CD1c-positive myeloid dendritic cell (primary cell): ENCODE results near the gene MSI1.

Experiments used
- DNase-seq: peaks from one replicate; pipeline ENCODE4 v3.0.0-alpha.2; 2016; ENCODE audit errors: extremely low spot score

Gene MSI1

DNA sequence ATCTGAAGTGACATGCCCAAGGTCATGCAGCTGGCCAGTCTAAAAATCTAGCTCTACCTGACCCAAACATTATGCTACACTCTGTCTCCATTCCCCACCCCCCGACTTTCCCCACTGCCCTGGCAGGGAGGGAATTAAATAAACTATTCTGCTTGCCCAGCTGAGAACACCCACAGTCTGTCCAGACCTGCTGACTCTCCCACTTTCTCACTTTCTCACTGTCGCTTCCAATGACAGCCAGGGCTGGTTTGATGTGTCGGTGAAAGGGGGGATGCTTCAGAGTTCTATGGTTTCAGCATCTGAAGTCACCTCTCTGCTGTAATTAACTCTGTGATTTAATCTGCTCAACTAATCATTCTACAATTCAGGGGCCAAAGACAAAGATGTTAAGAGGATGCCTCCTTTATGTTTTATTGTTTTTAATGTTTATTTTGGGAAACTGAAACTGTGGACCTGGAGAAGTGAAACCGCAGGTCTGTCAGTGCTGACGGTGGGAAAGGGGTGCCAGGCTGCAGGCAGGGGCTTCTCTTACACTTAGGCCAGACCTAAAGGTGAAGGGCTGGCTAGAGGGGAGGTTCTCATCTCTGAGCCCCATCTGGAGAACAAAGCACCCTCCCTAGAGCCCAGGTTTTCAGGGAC, 8.1 kb upstream of the MSI1 start:
- DNase-seq: no peak

DNA sequence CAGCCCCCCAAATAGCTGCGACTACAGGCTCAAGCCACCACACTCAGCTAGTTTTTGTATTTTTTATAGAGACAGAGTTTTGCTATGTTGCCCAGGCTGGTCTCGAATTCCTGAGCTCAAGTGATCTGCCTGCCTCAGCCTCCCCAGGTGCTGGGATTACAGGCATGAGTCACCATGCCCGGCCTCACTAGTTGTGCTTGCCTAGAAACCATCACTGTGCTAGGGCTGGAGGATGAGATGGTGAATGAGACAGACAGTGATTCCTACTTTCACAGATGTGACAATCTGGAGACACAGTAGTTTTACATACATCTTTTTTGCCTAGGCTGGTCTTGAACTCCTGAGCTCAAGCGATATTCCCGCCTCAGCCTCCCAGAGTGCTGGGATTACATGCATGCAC, 7.5 kb upstream of the MSI1 start:
- DNase-seq: no peak

DNA sequence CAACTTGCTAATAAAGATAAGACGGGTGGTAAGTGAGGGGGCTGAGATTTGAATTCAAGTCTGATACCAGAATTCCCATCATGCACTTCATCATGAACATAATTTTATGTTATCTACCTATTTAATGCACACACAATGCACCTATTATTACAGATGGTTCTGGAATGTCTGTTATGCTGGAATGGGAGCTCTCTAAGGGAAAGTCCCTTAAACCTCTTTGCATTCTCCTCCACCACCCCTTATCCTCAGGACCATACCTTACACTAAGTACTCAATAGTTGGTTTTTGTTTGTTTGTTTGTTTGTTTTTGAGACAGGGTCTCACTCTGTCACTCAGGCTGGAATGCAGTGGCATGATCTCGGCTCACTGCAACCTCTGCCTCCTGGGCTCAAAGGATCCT, 7.0 kb upstream of the MSI1 start:
- DNase-seq: no peak

- no peak for DNase-seq
These were observed 4.7 kb upstream of the MSI1 start for GRCh38 chr12:120373683-120374082.

DNA sequence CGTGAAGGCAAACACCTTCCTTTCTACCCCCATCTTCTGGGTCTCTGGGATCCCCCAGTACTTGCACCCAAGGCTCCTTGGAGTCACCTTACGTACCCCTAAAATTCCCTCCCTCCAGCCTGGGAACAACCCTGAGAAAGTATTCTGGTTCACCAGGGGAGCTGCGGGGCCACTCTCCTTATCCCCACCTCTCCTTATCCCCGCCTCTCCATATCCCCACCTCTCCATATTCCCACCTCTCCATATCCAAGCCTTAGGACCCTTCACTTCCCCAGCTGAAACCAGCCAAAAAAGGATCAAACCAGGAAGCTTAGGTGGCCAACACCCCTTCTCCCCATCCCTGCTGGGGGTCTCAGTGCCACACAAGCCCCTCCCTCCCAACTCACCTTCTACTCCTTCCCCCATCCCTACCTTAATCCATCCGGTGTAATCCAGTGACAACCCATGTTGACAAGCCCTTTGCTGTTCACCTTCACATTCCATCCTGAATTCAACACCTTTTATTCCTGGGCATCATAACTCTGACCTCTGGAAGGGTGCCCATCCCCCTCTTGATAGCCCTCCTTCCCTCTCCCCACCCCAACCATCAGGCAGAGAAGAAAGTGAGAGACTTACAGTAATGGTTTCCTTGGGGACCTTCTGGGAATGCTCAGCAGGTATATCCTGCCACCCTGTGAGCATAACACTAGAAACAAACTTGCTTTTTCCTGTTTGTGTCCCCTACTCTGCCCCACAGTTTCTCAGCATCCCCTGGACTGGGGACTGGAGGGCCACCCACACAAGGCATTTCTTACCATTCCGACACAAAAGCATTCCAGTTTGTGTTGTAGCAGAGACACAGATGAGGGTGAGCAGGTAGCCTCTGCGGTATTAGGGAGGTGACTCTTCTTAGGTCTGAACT, 1.6 kb upstream of the MSI1 start:
- DNase-seq: no peak

GRCh38 chr12:120369603-120370342, 809 bp upstream of the MSI1 start:
- DNase-seq: no peak

DNA sequence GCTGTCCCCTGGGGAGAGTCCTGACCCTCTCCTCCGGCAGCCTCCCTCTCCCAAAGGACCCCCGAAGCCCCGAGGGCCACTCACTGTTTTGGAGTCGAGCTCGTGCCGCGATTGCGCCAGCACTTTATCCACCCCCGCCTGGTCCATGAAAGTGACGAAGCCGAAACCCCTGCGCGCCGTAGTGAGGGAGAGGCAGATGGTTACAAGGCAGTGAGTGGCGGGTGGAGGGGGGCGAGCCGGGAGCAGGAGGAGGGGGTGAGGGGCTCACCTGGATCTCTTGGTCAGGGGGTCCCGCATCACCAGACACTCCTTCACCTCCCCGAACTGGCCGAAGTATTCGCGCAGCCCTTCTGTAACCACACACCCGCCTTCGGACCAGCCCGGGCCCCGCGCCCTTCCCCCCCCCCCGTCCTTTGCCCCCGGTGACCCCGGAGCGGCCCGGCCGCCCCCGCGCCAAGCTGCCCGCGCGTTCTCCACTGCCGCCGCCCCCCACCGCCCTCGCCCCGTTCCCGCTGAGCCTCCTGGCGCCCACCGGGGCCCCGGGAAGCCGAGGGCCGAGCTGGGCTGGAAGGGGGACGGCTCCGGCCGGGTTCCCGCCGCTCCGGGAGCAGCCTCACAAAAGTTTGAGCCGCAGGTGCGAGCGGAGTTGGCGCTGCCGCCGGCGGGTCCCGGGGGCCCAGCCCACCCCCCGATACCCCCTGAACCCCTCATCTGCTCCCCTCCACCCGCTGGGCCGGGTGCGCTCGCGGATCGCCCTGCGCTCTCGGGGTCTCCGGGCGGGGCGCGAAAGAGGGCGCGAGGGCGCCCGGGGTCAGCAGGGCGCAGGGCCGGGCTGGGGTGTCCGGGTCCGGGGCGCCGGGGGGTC, 808 bp downstream of the MSI1 start:
- no peak for DNase-seq

DNA sequence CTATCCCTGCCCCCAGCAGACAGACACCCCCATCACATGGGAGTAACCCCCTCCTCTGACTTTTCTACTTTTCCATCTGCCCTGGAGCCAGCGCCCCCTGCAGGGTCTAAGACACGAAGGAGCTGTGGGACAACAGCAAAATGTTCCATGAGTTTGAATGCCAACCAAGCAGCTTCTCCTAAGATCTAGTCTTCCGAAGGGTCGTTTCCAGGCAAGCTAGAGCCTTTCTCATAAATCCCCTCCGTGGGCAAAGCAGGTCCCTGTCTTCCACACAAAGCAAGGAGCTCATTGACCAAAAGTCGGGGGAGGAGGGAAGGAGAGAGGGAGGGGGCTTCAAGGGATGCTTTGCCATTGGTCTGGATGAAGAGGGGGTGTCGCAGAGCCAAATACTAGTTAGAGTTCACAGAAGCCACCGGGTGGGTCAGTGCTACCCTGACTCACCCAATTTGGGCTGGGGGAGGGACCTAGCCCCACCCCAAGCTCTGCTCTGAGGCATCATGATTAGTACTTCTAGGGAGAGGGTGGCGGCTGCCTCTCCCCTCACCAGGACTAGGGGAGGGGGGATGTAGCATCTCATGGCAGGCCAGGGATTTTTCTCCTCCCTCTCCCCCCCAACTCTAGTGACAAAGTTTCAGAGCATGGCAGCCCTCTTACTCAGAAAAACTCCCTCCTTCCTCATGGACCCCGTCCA, 1.6 kb downstream of the MSI1 start:
- no peak for DNase-seq

DNA sequence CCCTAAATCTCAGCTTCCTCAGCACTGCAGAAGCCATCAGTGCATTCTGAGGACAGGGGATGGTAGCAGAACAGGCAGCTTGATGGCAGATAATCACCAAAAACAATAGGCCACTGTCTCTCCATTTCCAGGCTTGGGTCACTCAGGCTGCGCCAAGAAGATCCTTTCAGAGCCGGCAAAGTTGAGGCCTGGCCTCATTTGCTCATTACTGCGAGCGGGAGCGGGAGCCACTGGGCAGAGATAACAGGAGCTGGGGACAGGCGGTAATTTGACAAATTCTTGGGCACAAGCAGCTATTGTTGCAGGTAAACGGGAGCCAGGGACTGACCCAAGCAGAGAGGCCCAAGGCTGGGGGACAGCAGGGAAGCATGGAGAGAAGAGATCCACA, 2.1 kb downstream of the MSI1 start:
- no peak for DNase-seq

GRCh38 chr12:120366341-120366705, 2.6 kb downstream of the MSI1 start:
- DNase-seq: no peak

- DNase-seq: no peak
These were observed 3.2 kb downstream of the MSI1 start for GRCh38 chr12:120365675-120366340.

DNA sequence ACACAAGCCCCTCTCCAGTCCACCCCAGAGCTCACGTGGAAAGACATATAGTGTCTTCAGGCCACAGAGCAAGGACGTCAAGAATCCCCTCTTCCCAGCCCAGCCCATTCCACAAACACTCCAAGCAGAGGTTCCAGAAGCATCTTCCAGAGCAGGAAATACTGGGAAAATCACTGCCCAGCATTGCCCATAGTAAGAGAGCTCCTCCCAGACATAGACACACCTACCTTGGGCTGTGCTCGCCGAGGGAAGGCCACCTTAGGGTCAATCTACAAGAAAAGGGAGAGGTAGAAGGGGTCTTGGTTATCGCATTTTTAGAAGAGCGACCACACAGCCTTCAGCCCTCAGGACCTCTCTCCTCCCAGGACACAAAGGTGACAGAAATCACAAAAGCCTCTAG, 4.5 kb downstream of the MSI1 start:
- no peak for DNase-seq

GRCh38 chr12:120363274-120363855, 5.6 kb downstream of the MSI1 start:
- no peak for DNase-seq

GRCh38 chr12:120362516-120363273, 6.3 kb downstream of the MSI1 start:
- DNase-seq: no peak

- DNase-seq: peak; percentile 50
These were observed 7.3 kb downstream of the MSI1 start for GRCh38 chr12:120361506-120362208.

GRCh38 chr12:120359128-120359527, 9.8 kb downstream of the MSI1 start:
- no peak for DNase-seq

DNA sequence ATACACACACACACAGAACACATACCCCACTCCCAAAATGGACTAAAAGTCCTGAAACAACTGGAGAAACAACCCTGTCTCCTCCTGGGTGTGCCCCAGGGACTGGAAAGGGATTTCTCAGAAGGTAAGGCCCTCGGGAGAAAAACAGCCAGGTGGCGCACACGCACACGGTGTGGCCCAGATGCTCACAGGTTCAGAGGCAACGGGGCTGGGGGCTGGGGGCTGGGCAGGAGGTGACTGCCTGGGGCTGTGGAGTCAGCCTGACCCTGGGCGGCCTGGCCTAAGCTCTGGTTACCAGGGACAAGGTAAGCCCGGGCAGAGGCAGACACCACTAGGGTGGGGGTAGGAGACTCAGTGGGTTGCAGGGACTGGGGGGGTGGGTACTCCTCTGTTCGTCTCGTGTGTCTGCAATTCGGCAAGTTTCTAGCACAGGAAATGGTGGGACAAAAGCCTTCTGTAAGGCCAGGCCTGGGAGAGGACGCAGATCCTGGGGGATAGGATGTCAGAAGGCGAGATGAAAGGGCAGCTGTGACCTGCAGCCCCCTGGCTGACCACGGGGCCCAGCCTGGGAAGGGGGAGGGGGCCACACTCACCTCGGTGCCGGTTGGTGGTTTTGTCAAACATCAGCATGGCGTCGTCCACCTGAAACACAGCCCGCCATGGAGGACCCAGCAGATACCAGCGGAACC, 10.4 kb downstream of the MSI1 start:
- no peak for DNase-seq

DNA sequence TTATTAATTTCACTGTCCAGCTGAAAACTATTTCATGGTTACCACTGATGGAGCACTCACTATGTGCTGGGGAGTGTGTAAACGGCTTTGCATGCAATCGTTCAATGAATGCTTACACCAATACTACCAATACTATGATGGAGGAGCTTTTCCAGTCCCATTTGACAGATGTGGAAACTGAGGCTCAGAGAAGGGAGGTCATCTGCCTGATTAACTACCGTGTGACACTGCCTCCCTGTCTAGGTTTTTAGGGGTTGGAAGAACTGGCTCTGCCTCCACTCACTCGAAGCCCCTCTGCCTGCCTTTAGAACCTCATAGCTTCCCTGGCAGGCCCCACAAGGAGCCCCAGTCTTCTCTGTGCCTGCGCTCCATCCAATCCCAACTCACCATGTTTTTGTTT, 11.9 kb downstream of the MSI1 start:
- no peak for DNase-seq
